ENCODE results near the gene IRF7.
"Not testable (repeated sequence)": the region's sequence is repeated elsewhere in the genome, so short reads cannot be mapped to it uniquely, and the experiment has no call there.

Gene IRF7

DNA sequence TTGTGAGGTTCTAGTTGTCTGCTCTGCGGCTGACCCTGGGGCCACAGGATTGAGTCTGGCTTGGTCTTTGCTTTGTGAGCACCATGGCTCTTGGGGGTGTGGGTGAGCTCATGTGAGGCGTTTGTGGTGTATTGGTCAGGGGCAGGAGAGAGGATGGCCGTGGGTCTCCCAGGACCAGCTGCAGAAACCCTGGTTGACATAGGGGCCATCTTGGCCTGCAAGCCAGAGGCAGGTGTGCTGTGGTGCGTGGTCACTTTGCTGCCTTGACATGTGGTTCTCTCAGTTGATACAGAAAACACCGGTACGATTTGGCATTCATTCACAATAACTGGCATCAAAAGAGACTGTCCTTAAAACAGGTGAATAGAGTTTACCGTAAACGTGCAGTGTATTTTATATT, 28.2 kb downstream of the IRF7 start:
- no peak overlapping the region for H3K27ac ChIP-seq

DNA sequence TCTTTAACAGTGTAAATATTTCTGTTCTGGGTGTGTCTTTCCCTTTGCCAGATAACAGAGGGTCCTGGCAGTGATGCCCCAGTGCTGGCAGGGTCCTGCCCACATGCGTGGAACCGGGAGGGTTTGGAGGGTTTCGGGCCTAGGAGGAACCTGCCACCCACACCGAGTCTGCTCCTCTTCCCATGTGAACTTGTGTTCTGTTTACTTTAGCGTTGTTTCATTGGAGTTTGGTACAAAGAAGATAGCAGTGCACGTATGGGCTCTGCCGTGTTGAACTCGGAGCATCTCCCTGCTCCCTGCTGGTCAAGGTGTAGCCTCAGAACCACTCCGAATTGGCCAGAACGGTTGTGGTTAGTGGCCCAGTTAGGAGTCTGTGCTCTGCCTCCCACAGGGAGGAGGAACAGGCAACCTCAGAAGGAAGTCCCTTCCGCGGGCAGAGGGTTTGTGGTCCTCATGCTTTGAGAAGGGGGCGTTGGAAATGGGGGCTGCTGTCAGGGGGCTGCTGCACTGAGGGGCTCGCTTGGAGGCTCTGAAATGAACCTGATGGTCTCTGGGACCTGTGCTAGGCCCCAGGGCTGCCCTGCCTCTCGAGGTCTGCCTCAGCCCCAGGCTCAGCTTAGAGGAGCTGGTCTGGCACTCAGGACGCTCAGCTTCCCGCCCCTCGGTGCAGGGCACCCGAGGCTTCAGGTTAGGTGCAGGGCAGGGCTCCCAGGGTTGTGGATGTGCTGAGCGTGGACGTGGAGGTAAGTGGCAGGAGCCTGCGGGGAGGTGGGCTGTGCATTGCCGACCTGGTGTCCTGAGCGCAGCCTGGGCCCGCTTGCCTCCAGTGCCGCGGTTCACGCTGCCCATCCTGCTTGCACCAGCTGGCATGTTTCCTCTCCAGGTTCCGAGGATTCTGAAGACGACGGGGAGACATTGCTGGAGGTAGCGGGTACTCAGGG, 29.1 kb downstream of the IRF7 start:
- H3K27ac ChIP-seq: no peak overlapping the region
- no peak for DNase-seq (ENCODE audit: low read depth, low spot score)

More for the DNA sequence above, 28.2 kb downstream of the IRF7 start:
- DNase-seq (ENCODE audit: low read depth, low spot score): no peak

DNA sequence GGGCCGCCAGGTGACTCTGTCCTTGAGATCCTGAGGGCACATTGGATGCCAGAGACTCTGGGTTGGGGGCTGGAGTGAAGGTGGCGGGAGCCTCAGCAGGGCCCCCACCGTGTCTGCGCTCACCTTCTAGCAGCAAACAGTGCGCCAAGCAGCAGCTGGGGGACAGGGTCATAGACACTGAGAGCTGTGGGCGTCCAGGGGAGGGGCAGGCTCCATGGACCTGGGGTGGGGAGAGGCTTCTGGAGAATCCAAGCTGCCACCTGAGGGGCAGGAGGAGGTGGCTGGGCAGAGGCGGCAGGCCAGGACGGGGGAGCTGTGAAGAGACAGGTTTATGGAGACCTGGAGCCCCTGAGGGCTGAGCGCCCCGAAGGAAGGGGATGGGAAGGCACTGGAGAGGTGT, 31.5 kb downstream of the IRF7 start:
- DNase-seq (ENCODE audit: low read depth, low spot score): no peak
- H3K27ac ChIP-seq: no peak overlapping the region

- no peak overlapping the region for H3K27ac ChIP-seq
- no peak for DNase-seq (ENCODE audit: low read depth, low spot score)
These were observed 34.0 kb downstream of the IRF7 start for GRCh38 chr11:581752-582151.

- no peak overlapping the region for H3K27ac ChIP-seq
These were observed 34.4 kb downstream of the IRF7 start for GRCh38 chr11:581342-581741.

GRCh38 chr11:579830-580601, 35.7 kb downstream of the IRF7 start:
- DNase-seq (ENCODE audit: low read depth, low spot score): no peak
- H3K27ac ChIP-seq: no peak overlapping the region

More at GRCh38 chr11:581342-581741, 34.4 kb downstream of the IRF7 start:
- no peak for DNase-seq (ENCODE audit: low read depth, low spot score)

DNA sequence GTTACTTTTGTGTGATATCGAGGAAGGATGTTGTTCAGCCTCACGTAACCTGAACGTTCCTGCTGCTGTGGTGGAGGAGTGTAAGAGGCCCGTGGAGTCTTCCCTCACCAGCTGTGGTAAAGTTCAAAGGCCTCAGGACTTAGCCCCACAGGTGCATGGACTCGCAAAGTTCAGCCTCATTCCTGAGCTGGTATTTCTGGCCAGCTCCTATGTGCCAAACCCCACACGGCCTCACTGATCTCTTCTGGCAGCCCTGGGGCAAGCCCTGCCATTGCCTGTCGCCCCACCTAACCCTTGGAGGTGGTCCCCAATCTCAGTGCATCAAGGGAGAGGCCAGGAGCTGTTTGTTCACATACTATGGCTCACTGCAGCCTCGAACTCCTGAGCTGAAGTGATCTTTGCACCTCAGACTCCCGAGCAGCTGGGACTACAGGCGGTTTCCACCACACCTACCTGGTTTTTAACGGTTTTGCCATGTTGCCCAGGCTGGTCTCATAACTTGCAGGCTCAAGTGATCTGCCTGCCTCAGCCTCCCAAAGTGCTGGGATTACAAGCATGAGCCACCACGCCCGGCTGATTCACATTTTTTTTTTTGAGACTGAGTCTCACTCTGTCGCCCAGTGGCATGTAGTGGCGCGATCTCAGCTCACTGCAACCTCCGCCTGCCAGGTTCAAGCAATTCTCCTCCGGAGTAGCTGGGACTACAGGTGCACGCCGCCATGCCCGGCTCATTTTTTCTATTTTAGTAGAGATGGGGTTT, 37.3 kb downstream of the IRF7 start:
- peak overlapping the region; percentile 81 for H3K27ac ChIP-seq
- no peak for DNase-seq (ENCODE audit: low read depth, low spot score)

DNA sequence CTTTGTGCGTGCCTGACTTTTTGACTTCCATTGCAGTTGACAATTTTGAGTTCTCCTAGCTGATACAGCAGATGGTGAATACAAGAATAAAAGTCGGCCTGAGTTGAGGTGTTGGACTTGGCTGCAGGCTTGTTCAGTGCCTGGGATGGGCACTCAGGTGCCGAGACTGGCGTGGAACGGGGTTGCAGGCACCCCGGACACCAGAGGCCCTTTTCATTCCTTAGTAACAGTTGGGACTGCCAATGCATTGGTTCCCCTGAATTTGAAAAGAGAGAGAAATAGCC, 38.2 kb downstream of the IRF7 start:
- peak overlapping the region; percentile 81 for H3K27ac ChIP-seq
- no peak for DNase-seq (ENCODE audit: low read depth, low spot score)

DNA sequence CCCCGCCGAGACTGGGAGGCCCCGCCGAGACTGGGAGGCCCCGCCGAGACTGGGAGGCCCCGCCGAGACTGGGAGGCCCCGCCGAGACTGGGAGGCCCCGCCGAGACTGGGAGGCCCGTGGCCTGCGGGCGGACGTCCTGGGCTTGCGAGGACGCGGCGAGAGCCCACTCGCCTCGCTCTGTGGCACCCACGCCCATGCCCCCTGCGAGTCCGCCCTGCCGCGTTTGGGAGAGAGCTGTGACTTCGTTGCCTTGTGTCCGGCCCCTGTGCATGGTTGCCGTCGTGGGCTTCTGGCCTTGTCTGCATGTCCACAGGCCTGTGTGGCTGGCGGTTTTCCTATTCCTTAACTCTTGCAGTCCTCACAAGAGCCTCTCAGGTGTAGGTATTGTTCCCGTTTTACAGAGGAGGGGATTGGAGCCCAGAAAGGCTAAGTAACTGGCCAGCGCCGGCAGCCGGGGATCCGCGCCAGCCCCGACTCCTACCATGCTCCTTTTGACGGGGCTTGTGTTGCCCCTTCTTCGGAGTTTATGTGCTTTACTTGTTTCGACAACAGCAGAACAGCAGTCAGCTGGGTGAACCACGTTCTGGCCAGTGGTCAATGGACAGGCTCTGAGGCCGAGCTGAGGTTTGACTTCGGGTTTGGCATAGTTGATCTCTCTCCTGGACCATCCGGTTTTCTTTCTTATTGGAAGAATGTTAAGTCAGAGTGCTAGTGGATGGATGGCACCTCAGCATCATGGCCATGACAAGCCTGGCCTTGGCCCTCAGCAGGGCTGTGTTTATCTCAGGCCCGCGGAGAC, 38.7 kb downstream of the IRF7 start:
- peak overlapping the region; percentile 81 for H3K27ac ChIP-seq
- no peak for DNase-seq (ENCODE audit: low read depth, low spot score)

DNA sequence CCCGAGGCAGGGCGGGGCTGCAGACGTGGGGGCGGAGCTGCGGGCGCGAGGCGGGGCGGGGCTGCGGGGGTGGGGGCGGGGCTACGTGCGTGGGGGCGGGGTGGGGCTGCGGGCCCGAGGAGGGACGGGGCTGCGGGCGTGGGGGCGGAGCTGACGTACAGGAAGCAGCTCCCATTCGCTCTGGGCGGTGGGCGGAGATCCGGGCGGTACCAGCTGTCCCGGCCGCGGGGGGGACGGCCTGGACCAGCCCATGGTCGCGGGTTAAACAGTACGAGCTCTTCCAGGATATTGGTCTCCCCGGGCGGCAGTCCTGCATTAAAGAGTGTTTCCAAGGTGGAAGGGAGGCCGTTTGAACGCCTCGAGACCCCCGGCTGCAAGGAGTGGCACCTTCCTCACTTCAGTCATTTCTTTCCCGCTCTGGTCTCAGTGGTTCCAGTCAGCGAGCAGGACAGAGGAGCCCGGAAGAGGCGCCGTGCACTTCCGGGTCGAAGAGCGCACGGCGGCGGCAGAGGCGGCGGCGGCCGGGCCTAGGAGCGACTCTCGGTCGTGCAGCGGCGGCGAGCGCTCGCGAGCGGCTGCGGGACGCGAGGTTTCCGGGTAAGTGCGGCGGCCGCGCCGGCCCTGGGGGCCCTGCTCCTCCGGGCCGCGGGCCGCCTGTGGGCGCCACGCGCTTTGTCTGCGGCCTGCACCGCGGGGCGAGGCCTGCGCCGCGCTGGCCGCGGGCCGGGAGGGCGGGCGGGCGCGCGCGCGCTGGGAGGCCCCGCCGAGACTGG, 39.6 kb downstream of the IRF7 start, which contains the start of gene PHRF1:
PHRF1 (plus strand) TSS at position 475 of the 773 bp plus-strand sequence. CDS start 5,043 bp downstream, outside the sequence.
- peak within 1 kb of the TSS; percentile 81 for H3K27ac ChIP-seq
- DNase-seq (ENCODE audit: low read depth, low spot score): peak; percentile 64

- H3K27ac ChIP-seq: no peak overlapping the region
- no peak for DNase-seq (ENCODE audit: low read depth, low spot score)
These were observed 40.3 kb downstream of the IRF7 start for GRCh38 chr11:575313-575995.

DNA sequence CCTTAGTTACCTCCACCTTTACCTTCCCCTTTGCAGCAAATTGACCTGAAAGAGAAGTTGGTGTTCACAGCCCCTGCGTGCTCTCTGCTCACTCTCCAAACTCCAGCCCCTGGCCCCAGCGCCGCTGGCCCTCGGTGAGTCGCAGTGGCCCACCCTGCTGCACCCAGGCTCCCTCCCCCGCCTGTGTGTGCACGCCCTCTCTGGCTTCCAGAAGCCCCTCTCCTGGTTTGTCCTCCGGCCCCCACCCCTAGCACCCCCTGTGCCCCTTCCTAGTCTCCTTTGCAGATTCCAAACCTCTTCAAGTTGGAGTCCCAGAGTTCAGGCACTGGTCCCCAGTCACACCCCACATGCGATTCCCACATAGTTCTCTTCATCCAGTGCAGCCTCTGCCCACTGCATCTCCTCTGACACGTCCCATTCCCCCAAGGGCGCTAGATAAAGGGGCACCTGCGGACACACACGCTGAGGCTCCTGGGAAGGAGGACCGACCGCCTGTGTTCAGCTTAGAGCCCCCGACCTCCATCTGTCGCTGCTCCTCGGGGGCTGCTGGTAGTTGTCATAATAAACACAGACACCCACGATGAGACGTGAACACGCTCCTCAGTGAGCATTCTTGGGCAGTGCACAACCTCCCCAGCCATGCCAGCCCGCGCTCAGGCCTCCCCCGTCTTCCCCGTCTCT, 41.0 kb downstream of the IRF7 start:
- no peak for DNase-seq (ENCODE audit: low read depth, low spot score)
- no peak overlapping the region for H3K27ac ChIP-seq

GRCh38 chr11:574031-574570, 41.6 kb downstream of the IRF7 start:
- not testable (repeated sequence) for H3K27ac ChIP-seq; DNase-seq (ENCODE audit: low read depth, low spot score)

DNA sequence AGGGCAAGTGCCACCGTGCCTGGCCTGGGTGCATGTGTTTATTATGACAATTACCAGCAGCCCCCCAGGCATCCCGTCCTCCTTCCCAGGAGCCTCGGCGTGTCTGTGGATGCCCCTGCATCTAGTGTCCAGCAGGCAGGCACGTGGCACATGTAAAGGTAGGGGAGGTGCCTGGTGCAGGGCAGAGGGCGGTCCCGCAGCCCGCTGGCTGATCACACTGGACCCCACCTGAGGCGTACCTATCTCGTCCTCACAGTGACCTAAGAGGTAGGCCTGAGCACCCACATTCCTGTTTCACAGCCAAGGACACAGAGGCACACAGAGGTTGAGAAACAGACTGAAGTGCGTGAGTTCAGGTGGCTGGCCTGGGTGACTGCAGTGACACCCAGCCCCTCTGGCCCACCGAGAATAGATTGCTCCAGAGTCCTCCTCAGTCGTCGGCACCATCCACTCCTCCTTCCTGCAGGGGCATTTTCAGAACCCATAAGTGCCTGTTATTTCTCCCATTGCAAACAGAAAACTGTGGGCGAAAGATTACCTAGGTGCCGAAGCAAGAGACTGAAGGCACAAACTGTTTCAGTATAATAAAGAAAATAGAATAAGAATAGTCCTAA, 42.5 kb downstream of the IRF7 start:
- no peak overlapping the region for H3K27ac ChIP-seq
- no peak for DNase-seq (ENCODE audit: low read depth, low spot score)

DNA sequence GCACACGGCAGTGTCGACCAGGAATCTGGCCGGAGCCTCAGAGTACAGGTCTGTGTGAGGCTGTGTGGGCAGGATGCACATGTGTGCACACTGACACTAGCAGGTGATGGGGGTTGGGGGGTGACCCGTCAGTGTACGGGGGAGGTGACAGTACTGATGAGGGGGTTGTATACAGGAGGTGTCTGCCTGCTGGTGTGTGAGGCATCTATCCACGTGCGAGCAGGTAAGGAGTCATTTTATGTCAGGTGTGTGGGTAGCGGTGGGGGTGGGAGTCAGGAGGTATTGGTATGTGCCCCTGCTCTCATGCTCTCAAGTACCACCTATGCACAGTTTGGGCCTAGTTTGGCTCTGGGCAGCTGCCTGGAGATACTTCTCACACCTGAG, 44.0 kb downstream of the IRF7 start:
- no peak overlapping the region for H3K27ac ChIP-seq
- no peak for DNase-seq (ENCODE audit: low read depth, low spot score)

GRCh38 chr11:569158-569885, 46.4 kb downstream of the IRF7 start:
- H3K27ac ChIP-seq: peak overlapping the region; percentile 73
- no peak for DNase-seq (ENCODE audit: low read depth, low spot score)
